ENCODE results near the gene STPG4. TPM values are rescaled to one million over a fixed set of nuclear protein-coding genes. Genes with fewer than 3 reads are reported as not detected.
"Not testable (repeated sequence)": the region's sequence is repeated elsewhere in the genome, so short reads cannot be mapped to it uniquely, and the experiment has no call there.

The STPG4 gene
- total RNA-seq, 2 experiments from 2014 or later = 0.14 to 0.23 TPM

DNA sequence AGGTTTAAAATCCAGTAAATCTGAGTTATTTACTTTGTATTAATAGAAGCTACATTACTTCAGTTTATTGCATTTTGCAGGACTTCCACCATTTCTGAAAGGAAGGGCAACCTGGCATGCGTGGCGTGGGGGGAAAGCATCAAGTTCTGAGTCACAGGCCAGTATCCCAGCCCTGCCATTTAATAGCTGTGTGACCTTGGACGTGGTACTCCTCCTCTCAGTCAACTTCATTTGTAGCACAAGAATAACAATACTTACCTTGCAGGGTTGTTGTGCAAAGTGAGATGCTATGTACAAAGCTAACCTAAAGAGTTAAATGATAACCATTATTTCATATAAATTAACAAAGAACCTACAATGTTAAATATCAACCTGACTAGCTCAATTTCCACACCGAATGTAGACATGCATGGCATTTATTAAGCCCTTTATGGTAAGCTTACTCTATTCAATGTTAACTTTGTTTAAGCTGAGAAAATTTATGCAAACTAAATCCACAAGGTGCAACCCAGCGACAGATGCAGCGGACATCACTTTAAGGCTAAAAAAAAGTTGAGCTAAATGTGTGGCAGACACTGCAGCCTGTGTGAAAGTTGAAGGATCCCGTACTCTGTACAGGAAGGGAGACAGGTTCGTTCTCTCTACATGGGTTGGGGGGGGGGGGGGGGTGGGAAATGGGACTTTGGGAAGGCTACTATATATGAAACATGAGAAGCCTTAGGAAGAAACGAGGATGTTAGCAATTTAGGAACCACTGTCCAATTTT is 17.2 kb upstream of the STPG4 start:
- no peaks in the 10 kb centered on the region for H3K9me3 Mint-ChIP-seq (ENCODE audit: low read depth)
- POLR2A ChIA-PET = interaction anchor here (1.0 kb wide), 1 partner anchor 230 kb away, joined by 3 read pairs; the partner anchor contains the start of gene MSH2
- H3K27ac Mint-ChIP-seq = peak overlapping the region; percentile 47
- intact Hi-C loops (cut with DNase I, micrococcal nuclease) = no loop called here
- peak overlapping the region; percentile 100 for H3K4me3 Mint-ChIP-seq
- DNase-seq (no peak), ATAC-seq (no peak)
- H3K36me3 Mint-ChIP-seq (ENCODE audit: low read depth) = peaks cover 55% of the 10 kb centered on the region
- no peaks in the 10 kb centered on the region for H3K27me3 Mint-ChIP-seq
- CTCF ChIA-PET = interaction anchor here (0.7 to 1.6 kb wide), 3 partner anchors 9 to 237 kb away, joined by 3 to 4 read pairs (median 3); no protein-coding TSS in a partner anchor
- peaks cover 59% of the 10 kb centered on the region for H3K4me1 Mint-ChIP-seq

- intact Hi-C loops (cut with DNase I, micrococcal nuclease) = no loop called here
Measured at GRCh38 chr2:47169784-47170183, 14.7 kb upstream of the STPG4 start.

GRCh38 chr2:47168895-47169294 is 13.8 kb upstream of the STPG4 start:
- H3K27me3 Mint-ChIP-seq; H3K9me3 Mint-ChIP-seq (ENCODE audit: low read depth); ATAC-seq; H3K27ac Mint-ChIP-seq; POLR2A ChIA-PET; DNase-seq; H3K4me3 Mint-ChIP-seq; intact Hi-C loops (cut with DNase I, micrococcal nuclease): not testable (repeated sequence)
- Mint-ChIP-seq H3K36me3 (ENCODE audit: low read depth) (peaks cover 54% of the 10 kb centered on the region), H3K4me1 (peaks cover 70% of the 10 kb centered on the region)
- CTCF ChIA-PET = interaction anchor here (0.7 kb wide), 1 partner anchor 14 kb away, joined by 3 read pairs; no protein-coding TSS in a partner anchor

More at GRCh38 chr2:47169784-47170183, 14.7 kb upstream of the STPG4 start:
- no peak for ATAC-seq
- ChIA-PET POLR2A (interaction anchor here (0.6 kb wide), 2 partner anchors 9 to 913 kb away, joined by 3 read pairs; no protein-coding TSS in a partner anchor), CTCF (interaction anchor here (0.8 to 1.8 kb wide), 4 partner anchors 10 to 16 kb away, joined by 3 to 7 read pairs (median 4); no protein-coding TSS in a partner anchor)
- H3K27ac Mint-ChIP-seq = no peak overlapping the region
- H3K9me3 Mint-ChIP-seq (ENCODE audit: low read depth) = no peaks in the 10 kb centered on the region
- H3K27me3 Mint-ChIP-seq = no peaks in the 10 kb centered on the region
- H3K36me3 Mint-ChIP-seq (ENCODE audit: low read depth) = peaks cover 55% of the 10 kb centered on the region
- DNase-seq = no peak
- no peak overlapping the region for H3K4me3 Mint-ChIP-seq
- peaks cover 72% of the 10 kb centered on the region for H3K4me1 Mint-ChIP-seq

DNA sequence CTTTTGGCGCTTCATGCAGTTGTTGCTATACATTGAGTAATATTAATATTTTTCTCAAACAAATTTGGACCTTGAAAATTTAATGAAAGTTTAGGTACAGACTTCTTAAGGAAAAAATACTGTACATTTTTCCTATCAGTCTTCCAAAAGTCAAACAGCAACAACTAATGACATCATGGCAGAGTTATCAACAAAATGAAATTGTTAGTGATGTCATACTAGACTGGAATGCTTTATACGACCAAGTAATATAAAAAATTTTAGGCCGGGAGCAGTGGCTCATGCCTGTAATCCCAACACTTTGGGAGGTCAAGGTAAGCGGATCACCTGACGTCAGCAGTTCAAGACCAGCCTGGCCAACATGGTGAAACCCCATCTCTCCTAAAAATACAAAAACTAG is 12.0 kb upstream of the STPG4 start:
- intact Hi-C loops (cut with DNase I, micrococcal nuclease) = no loop called here
- H3K9me3 Mint-ChIP-seq (ENCODE audit: low read depth) = no peaks in the 10 kb centered on the region
- H3K4me1 Mint-ChIP-seq = peaks cover 63% of the 10 kb centered on the region
- CTCF ChIA-PET = no interaction called here
- POLR2A ChIA-PET = no interaction called here
- no peaks in the 10 kb centered on the region for H3K27me3 Mint-ChIP-seq
- H3K4me3 Mint-ChIP-seq = no peak overlapping the region
- ATAC-seq (no peak), DNase-seq (no peak)
- H3K36me3 Mint-ChIP-seq (ENCODE audit: low read depth) = peaks cover 56% of the 10 kb centered on the region
- H3K27ac Mint-ChIP-seq = no peak overlapping the region

- no peaks in the 10 kb centered on the region for H3K9me3 Mint-ChIP-seq (ENCODE audit: low read depth)
- peaks cover 46% of the 10 kb centered on the region for H3K4me1 Mint-ChIP-seq
- no peaks in the 10 kb centered on the region for H3K27me3 Mint-ChIP-seq
- CTCF ChIA-PET = interaction anchor here (0.5 to 1.1 kb wide), 3 partner anchors 9 to 223 kb away, joined by 3 to 4 read pairs (median 4); no protein-coding TSS in a partner anchor
- no peak overlapping the region for H3K4me3 Mint-ChIP-seq
- POLR2A ChIA-PET = interaction anchor here (0.6 kb wide), 1 partner anchor 9 kb away, joined by 3 read pairs; no protein-coding TSS in a partner anchor
- peaks cover 61% of the 10 kb centered on the region for H3K36me3 Mint-ChIP-seq (ENCODE audit: low read depth)
- no peak for DNase-seq
- ATAC-seq = no peak
- intact Hi-C loops (cut with DNase I, micrococcal nuclease) = no loop called here
- H3K27ac Mint-ChIP-seq = peak overlapping the region; percentile 58
Measured at GRCh38 chr2:47165001-47165555, 10.0 kb upstream of the STPG4 start.

DNA sequence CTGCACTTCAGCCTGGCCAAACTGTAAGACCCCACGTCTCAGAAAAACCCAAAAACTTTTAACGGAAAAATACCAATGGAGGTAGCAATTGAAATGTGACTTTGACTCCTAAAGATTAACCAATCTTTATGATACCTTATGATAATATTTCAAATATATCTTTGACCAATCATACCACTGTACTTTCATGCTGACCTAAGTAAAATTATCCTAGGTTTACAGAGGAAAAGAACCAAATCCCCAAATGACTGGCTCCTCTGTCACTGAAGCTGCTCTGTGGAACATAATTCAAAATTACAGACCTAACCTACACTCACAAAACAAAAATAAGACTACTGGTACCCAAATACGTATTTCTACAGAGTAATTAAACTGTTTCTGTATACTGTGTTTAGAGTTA is 7.7 kb upstream of the STPG4 start:
- CTCF ChIA-PET = interaction anchor here (0.6 to 1.7 kb wide), 3 partner anchors 9 to 175 kb away, joined by 3 to 4 read pairs (median 3); no protein-coding TSS in a partner anchor
- ATAC-seq (no peak), DNase-seq (no peak)
- Mint-ChIP-seq H3K4me3 (no peak overlapping the region), H3K4me1 (peaks cover 31% of the 10 kb centered on the region), H3K27ac (peak overlapping the region; percentile 9), H3K9me3 (ENCODE audit: low read depth) (no peaks in the 10 kb centered on the region), H3K27me3 (no peaks in the 10 kb centered on the region), H3K36me3 (ENCODE audit: low read depth) (peaks cover 61% of the 10 kb centered on the region)
- POLR2A ChIA-PET = no interaction called here
- intact Hi-C loops (cut with DNase I, micrococcal nuclease) = no loop called here

DNA sequence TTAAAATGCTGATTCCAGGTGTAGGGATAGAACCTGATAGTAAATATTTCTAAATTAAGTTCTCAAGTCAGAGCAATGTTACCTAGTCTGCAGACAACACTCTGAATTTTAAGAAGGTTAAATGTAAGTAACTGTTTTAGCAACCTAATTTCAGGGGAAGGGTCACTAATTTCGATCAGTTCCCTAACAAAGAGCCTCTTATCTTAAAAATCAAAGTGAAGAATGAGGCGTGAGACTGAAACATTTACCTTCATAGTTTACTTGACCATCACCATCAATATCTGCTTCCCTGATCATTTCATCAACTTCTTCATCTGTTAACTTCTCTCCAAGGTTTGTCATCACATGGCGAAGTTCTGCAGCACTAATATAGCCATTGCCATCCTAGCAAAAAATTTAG is 6.4 kb upstream of the STPG4 start:
- H3K27me3 Mint-ChIP-seq = no peaks in the 10 kb centered on the region
- peaks cover 64% of the 10 kb centered on the region for H3K36me3 Mint-ChIP-seq (ENCODE audit: low read depth)
- ChIA-PET POLR2A (no interaction called here), CTCF (no interaction called here)
- H3K4me1 Mint-ChIP-seq = peaks cover 25% of the 10 kb centered on the region
- no peaks in the 10 kb centered on the region for H3K9me3 Mint-ChIP-seq (ENCODE audit: low read depth)
- H3K4me3 Mint-ChIP-seq = no peak overlapping the region
- H3K27ac Mint-ChIP-seq = no peak overlapping the region
- no peak for ATAC-seq
- no peak for DNase-seq
- intact Hi-C loops (cut with DNase I, micrococcal nuclease) = no loop called here

GRCh38 chr2:47160660-47161059 is 5.6 kb upstream of the STPG4 start:
- ChIA-PET POLR2A (no interaction called here), CTCF (no interaction called here)
- DNase-seq = no peak
- intact Hi-C loops (cut with DNase I, micrococcal nuclease) = no loop called here
- Mint-ChIP-seq H3K9me3 (ENCODE audit: low read depth) (no peaks in the 10 kb centered on the region), H3K27ac (no peak overlapping the region), H3K27me3 (no peaks in the 10 kb centered on the region), H3K36me3 (ENCODE audit: low read depth) (peaks cover 62% of the 10 kb centered on the region), H3K4me1 (peaks cover 22% of the 10 kb centered on the region), H3K4me3 (no peak overlapping the region)
- ATAC-seq = no peak

- ChIA-PET CTCF (no interaction called here), POLR2A (no interaction called here)
- intact Hi-C loops (cut with DNase I, micrococcal nuclease) = no loop called here
- H3K27ac Mint-ChIP-seq = no peak overlapping the region
- H3K36me3 Mint-ChIP-seq (ENCODE audit: low read depth) = peaks cover 59% of the 10 kb centered on the region
- H3K4me3 Mint-ChIP-seq = no peak overlapping the region
- ATAC-seq = no peak
- H3K9me3 Mint-ChIP-seq (ENCODE audit: low read depth) = no peaks in the 10 kb centered on the region
- DNase-seq = no peak
- peaks cover 18% of the 10 kb centered on the region for H3K4me1 Mint-ChIP-seq
- no peaks in the 10 kb centered on the region for H3K27me3 Mint-ChIP-seq
Measured at GRCh38 chr2:47160211-47160610, 5.1 kb upstream of the STPG4 start.

DNA sequence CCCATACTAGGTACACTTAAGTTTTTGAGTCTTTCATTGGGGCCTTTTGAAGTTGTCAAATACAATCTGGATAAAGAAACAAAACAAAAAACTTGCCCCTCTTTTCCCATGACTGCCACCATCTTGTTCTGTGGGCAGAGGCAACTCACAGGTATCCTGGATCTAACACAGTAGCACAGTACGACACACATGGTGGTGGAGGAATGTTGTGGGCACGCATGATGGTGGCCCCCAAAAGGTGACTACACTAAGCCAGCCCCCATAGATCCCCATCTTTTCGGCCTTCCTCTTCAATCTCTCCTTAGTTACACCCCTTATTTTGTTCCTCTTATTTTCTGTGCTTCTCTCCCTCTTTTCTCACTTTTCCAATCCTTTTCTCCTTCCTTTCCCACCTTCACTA is 4.5 kb upstream of the STPG4 start:
- intact Hi-C loops (cut with DNase I, micrococcal nuclease) = no loop called here
- peaks cover 12% of the 10 kb centered on the region for H3K4me1 Mint-ChIP-seq
- H3K4me3 Mint-ChIP-seq = no peak overlapping the region
- peaks cover 56% of the 10 kb centered on the region for H3K36me3 Mint-ChIP-seq (ENCODE audit: low read depth)
- H3K9me3 Mint-ChIP-seq (ENCODE audit: low read depth) = no peaks in the 10 kb centered on the region
- no peak overlapping the region for H3K27ac Mint-ChIP-seq
- ATAC-seq (no peak), DNase-seq (no peak)
- CTCF ChIA-PET = no interaction called here
- H3K27me3 Mint-ChIP-seq = no peaks in the 10 kb centered on the region
- POLR2A ChIA-PET = no interaction called here

GRCh38 chr2:47158576-47158975 is 3.5 kb upstream of the STPG4 start:
- no peaks in the 10 kb centered on the region for H3K27me3 Mint-ChIP-seq

GRCh38 chr2:47152803-47153202 is 2.3 kb downstream of the STPG4 start:
- no peaks in the 10 kb centered on the region for H3K4me1 Mint-ChIP-seq
- intact Hi-C loops (cut with DNase I, micrococcal nuclease) = no loop called here
- H3K9me3 Mint-ChIP-seq (ENCODE audit: low read depth) = peaks cover 2% of the 10 kb centered on the region
- H3K4me3 Mint-ChIP-seq = no peak overlapping the region
- CTCF ChIA-PET = interaction anchor here (1.1 kb wide), 1 partner anchor 43 kb away, joined by 3 read pairs; no protein-coding TSS in a partner anchor
- ATAC-seq (no peak), DNase-seq (no peak)
- POLR2A ChIA-PET = no interaction called here
- no peaks in the 10 kb centered on the region for H3K27me3 Mint-ChIP-seq
- peaks cover 38% of the 10 kb centered on the region for H3K36me3 Mint-ChIP-seq (ENCODE audit: low read depth)
- no peak overlapping the region for H3K27ac Mint-ChIP-seq

More at GRCh38 chr2:47158576-47158975, 3.5 kb upstream of the STPG4 start:
- CTCF ChIA-PET = interaction anchor here (0.9 kb wide), 1 partner anchor 12 kb away, joined by 6 read pairs; no protein-coding TSS in a partner anchor
- peaks cover 9% of the 10 kb centered on the region for H3K4me1 Mint-ChIP-seq
- POLR2A ChIA-PET = no interaction called here
- DNase-seq (no peak), ATAC-seq (no peak)
- intact Hi-C loops (cut with DNase I, micrococcal nuclease) = no loop called here
- H3K27ac Mint-ChIP-seq = no peak overlapping the region
- H3K4me3 Mint-ChIP-seq = no peak overlapping the region
- peaks cover 56% of the 10 kb centered on the region for H3K36me3 Mint-ChIP-seq (ENCODE audit: low read depth)
- no peaks in the 10 kb centered on the region for H3K9me3 Mint-ChIP-seq (ENCODE audit: low read depth)

All from activated CD4-positive, alpha-beta T cell treated with anti-CD3 and anti-CD28 coated beads for 36 hours (primary cell).